DOHH2 (cell line): ENCODE data around the gene ENKUR.

Source experiments
- H3F3A ChIP-seq: fragments of 200-600 bp; sonication (generic), shearing (Covaris generic); 2 replicates; pipeline ENCODE4 v1.6.0; 2016; ENCODE audit warnings: antibody characterized with exemption, mild to moderate bottlenecking; ENCODE audit not compliant: control insufficient read depth, insufficient read depth
- H3K27ac ChIP-seq: fragments of 200-600 bp; sonication (generic); 2 replicates; pipeline ENCODE4 v1.5.1; 2014; ENCODE audit warnings: low read depth, mild to moderate bottlenecking, low read length, moderate library complexity
- H3K27me3 ChIP-seq: fragments of 200-600 bp; sonication (generic); 2 replicates; pipeline ENCODE4 v1.6.1; 2014; ENCODE audit warnings: mild to moderate bottlenecking, low read length, mixed read lengths; ENCODE audit not compliant: control insufficient read depth
- H3K36me3 ChIP-seq: fragments of 200-600 bp; sonication (generic); 2 replicates; pipeline ENCODE4 v1.6.1; 2014; ENCODE audit warnings: mild to moderate bottlenecking, low read length, moderate library complexity, mixed read lengths; ENCODE audit not compliant: control insufficient read depth
- H3K4me1 ChIP-seq: fragments of 200-600 bp; sonication (generic); 2 replicates; pipeline ENCODE4 v1.6.1; 2014; ENCODE audit warnings: mild to moderate bottlenecking, low read length, mixed read lengths; ENCODE audit not compliant: control insufficient read depth
- H3K4me2 ChIP-seq: fragments of 200-600 bp; sonication (generic); 2 replicates; pipeline ENCODE4 v1.6.0; 2014; ENCODE audit warnings: mild to moderate bottlenecking, low read length, moderate library complexity
- H3K4me3 ChIP-seq: fragments of 200-600 bp; sonication (generic); 2 replicates; pipeline ENCODE4 v1.5.1; 2014; ENCODE audit warnings: mild to moderate bottlenecking, low read length, mixed read lengths
- H3K79me2 ChIP-seq: fragments of 200-600 bp; sonication (generic); 2 replicates; pipeline ENCODE4 v1.6.1; 2014; ENCODE audit warnings: mild to moderate bottlenecking, low read length, mixed read lengths; ENCODE audit not compliant: control insufficient read depth
- H3K9me2 ChIP-seq: fragments of 200-600 bp; sonication (generic); replicated peaks from 2 replicates; pipeline ENCODE4 v1.6.1; 2014; ENCODE audit warnings: mild to moderate bottlenecking, low read length, mixed read lengths; ENCODE audit not compliant: control insufficient read depth
- H3K9me3 ChIP-seq: fragments of 200-600 bp; sonication (generic); 2 replicates; pipeline ENCODE4 v1.6.1; 2014; ENCODE audit warnings: antibody characterized with exemption, low read length, mixed read lengths; ENCODE audit not compliant: control insufficient read depth, insufficient read depth
- H4K20me1 ChIP-seq: fragments of 200-600 bp; sonication (generic); 2 replicates; pipeline ENCODE4 v1.6.0; 2014; ENCODE audit warnings: low read depth, mild to moderate bottlenecking, antibody characterized with exemption, low read length, moderate library complexity; ENCODE audit not compliant: control insufficient read depth, insufficient read depth
- EZH2phosphoT487 ChIP-seq: fragments of 200-600 bp; sonication (generic); IDR thresholded peaks from 2 replicates; pipeline ENCODE4 v1.6.1; 2017; ENCODE audit warnings: borderline replicate concordance, mild to moderate bottlenecking, antibody characterized with exemption, low read length, moderate library complexity, mixed read lengths
- TF ChIP-seq, protein P1 (sequence below): fragments of 200-600 bp; sonication (generic); IDR thresholded peaks from one replicate; pipeline ENCODE4 v1.5.1; 2014; ENCODE audit warnings: antibody characterized with exemption, mild to moderate bottlenecking, low read depth, low read length; ENCODE audit not compliant: poor library complexity, severe bottlenecking

Gene ENKUR

DNA sequence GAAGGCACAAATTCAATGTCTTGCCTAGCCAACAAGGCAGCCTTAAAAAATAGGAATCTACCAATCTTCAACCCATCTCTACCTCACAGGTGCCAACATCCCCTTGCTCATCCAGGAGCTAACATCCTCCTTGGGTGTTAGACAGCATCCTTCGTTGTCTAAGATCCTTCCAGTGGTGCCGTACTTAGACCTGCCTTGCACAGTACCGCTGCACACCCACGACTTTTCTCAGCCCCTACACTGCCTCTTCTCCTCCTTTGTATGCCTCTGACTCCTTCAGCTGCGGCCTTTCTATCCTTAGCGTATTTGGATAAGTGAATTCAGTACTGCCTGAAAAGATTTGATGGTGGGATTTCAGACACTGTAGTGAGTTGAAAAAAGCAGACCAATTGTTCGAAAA is 47.6 kb downstream of the ENKUR start:
- Histone ChIP-seq H3K9me2 (no peaks in the 10 kb centered on the region), H3K4me1 (no peaks in the 10 kb centered on the region), H4K20me1 (no peaks in the 10 kb centered on the region), H3F3A (no peaks in the 10 kb centered on the region), H3K4me2 (no peak overlapping the region), H3K9me3 (no peaks in the 10 kb centered on the region), H3K27me3 (0 out of 2 replicates have a peak, but pooled peaks cover 2% of the 10 kb centered on the region), H3K4me3 (no peak overlapping the region), H3K27ac (no peak overlapping the region), H3K79me2 (no peaks in the 10 kb centered on the region), H3K36me3 (no peaks in the 10 kb centered on the region)
- TF ChIP-seq, protein P1, sequence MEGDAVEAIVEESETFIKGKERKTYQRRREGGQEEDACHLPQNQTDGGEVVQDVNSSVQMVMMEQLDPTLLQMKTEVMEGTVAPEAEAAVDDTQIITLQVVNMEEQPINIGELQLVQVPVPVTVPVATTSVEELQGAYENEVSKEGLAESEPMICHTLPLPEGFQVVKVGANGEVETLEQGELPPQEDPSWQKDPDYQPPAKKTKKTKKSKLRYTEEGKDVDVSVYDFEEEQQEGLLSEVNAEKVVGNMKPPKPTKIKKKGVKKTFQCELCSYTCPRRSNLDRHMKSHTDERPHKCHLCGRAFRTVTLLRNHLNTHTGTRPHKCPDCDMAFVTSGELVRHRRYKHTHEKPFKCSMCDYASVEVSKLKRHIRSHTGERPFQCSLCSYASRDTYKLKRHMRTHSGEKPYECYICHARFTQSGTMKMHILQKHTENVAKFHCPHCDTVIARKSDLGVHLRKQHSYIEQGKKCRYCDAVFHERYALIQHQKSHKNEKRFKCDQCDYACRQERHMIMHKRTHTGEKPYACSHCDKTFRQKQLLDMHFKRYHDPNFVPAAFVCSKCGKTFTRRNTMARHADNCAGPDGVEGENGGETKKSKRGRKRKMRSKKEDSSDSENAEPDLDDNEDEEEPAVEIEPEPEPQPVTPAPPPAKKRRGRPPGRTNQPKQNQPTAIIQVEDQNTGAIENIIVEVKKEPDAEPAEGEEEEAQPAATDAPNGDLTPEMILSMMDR = no peak
- no peak for TF ChIP-seq EZH2phosphoT487

DNA sequence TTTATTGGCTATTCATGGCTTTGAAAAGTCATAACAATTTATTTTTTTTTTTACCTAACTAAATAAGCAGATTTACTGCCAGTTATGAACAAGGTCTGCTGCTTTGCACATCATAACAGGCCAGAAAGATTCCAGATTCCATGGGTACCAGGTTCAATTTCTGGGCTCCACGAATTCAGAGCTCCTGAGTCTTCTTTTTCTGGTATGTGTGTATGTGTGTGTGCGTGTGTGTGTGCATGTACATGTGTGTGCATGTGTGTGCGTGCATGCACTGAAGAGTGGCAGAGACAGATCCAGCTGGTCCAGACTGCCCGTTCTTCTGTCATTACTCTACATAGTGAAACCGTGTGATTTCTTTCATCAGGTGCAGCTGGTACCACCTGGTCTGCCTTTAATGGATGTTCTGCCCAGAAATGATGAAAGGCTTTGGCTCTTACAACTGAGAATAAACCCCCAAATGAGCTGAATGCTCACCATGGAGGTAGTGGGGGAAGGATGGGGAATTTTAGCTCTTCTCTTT is 48.9 kb downstream of the ENKUR start:
- no peaks in the 10 kb centered on the region for H3K9me3 ChIP-seq
- no peak overlapping the region for H3K27ac ChIP-seq
- H3K4me1 ChIP-seq = no peaks in the 10 kb centered on the region
- no peaks in the 10 kb centered on the region for H3K36me3 ChIP-seq
- 0 out of 2 replicates have a peak, but pooled peaks cover 5% of the 10 kb centered on the region for H3K27me3 ChIP-seq
- no peaks in the 10 kb centered on the region for H3F3A ChIP-seq
- H3K9me2 ChIP-seq = no peaks in the 10 kb centered on the region
- no peak overlapping the region for H3K4me2 ChIP-seq
- H3K4me3 ChIP-seq = no peak overlapping the region
- no peaks in the 10 kb centered on the region for H4K20me1 ChIP-seq
- no peaks in the 10 kb centered on the region for H3K79me2 ChIP-seq
- TF ChIP-seq EZH2phosphoT487 = no peak
- TF ChIP-seq, protein P1 = no peak

DNA sequence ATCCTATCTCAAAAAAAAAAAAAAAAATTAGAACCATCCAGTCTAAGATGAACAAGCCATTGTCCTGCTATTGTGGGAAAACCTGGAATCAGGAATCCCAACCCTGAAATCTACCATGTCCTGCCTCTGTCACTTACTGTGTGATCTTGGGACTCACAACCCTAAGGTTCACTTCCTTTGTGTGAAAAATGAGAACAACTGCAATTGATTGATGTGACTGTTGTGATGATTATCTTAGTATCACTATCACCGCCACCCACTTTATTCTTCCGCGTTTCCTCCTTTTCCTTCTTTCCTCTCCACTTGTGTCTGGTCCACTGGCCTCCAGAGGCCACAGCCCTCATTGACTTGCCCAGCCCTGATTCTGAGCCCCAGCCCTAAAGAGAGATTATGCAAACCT is 50.9 kb downstream of the ENKUR start:
- Histone ChIP-seq H3F3A (no peaks in the 10 kb centered on the region), H3K4me3 (no peak overlapping the region), H3K4me2 (no peak overlapping the region), H3K9me3 (no peaks in the 10 kb centered on the region), H3K27ac (no peak overlapping the region), H3K4me1 (no peaks in the 10 kb centered on the region), H3K9me2 (no peaks in the 10 kb centered on the region), H4K20me1 (no peaks in the 10 kb centered on the region), H3K36me3 (no peaks in the 10 kb centered on the region), H3K79me2 (no peaks in the 10 kb centered on the region), H3K27me3 (0 out of 2 replicates have a peak, but pooled peaks cover 5% of the 10 kb centered on the region)
- TF ChIP-seq, protein P1 = no peak
- TF ChIP-seq EZH2phosphoT487 = no peak
